HCT116 (cell line): ENCODE measurements around the gene UBE2O. TPM values are rescaled to one million over a fixed set of nuclear protein-coding genes. Genes with fewer than 3 reads are reported as not detected.

Experiments
- ATAC-seq: fragments of 200-7000 bp; cut with Tn5 transposase; 2 replicates; pipeline ENCODE4 v1.9.1; 2020; ENCODE audit warnings: mild to moderate bottlenecking, moderate library complexity
- BruUV-seq: library from RNA; stranded (reverse); fragments of 400-500 nt; replicated peaks from 2 replicates; lab custom pipeline; 2021; lab: Mats Ljungman, UMichigan
- CTCF ChIA-PET: fragments of 300-600 bp; sonication (Branson Sonifier 250); formaldehyde crosslinking; loops from one replicate; lab custom pipeline; 2021; ENCODE audit warnings: antibody characterized with exemption; lab: Charles Lee
- POLR2A ChIA-PET: fragments of 300-600, 350-600 bp; sonication (Branson Sonifier 250); formaldehyde crosslinking; loops from one replicate; lab custom pipeline; 2021; ENCODE audit warnings: antibody characterized with exemption; lab: Charles Lee
- RAD21 ChIA-PET, 2 experiments: fragments of 300-600 bp; sonication (Branson Sonifier 250); formaldehyde crosslinking; loops; one replicate each; lab custom pipeline; 2023; ENCODE audit warnings: low total read pairs in 2 of 2; ENCODE audit not compliant: uncharacterized antibody in 2 of 2, unreplicated experiment in 2 of 2, low non-redundant PET in 1 of 2; lab: Charles Lee
- DNase-seq: peaks from one replicate; pipeline ENCODE4 v3.0.0-alpha.2; 2010; ENCODE audit warnings: low read depth, low spot score
- H2AFZ ChIP-seq: fragments of 200-600 bp; shearing (Covaris generic), sonication (generic); 2 replicates; pipeline ENCODE4 v1.6.1; 2017; ENCODE audit warnings: low read depth, mixed run types, mixed read lengths, antibody characterized with exemption, low read length; ENCODE audit not compliant: poor library complexity, severe bottlenecking
- H3K27ac ChIP-seq: 2 replicates; pipeline ENCODE4 v1.5.1; 2012; ENCODE audit warnings: low read depth, low read length
- H3K27me3 ChIP-seq: fragments of 200-600 bp; sonication (generic); 2 replicates; pipeline ENCODE4 v1.6.1; 2016; ENCODE audit warnings: mixed run types, low read length, mixed read lengths; ENCODE audit not compliant: insufficient read depth
- H3K36me3 ChIP-seq, 2 experiments: fragments of 200-500 bp in 1 of 2; fragments of 200-600 bp in 1 of 2; sonication (Bioruptor generic) in 1 of 2; sonication (generic) in 1 of 2; 2 replicates each; pipeline versions ENCODE4 v1.5.1 to v1.6.1; 2014 to 2016; ENCODE audit warnings: low read length in 2 of 2, inconsistent platforms in 1 of 2, mixed read lengths in 1 of 2, mixed run types in 1 of 2; ENCODE audit not compliant: insufficient read depth in 2 of 2, control insufficient read depth in 1 of 2
- H3K4me1 ChIP-seq, 2 experiments: fragments of 200-600 bp in 1 of 2; sonication (generic) in 1 of 2; 2 replicates each; pipeline versions ENCODE4 v1.5.1 to v1.6.1; 2012 to 2017; ENCODE audit warnings: low read length in 2 of 2, inconsistent platforms in 1 of 2, mild to moderate bottlenecking in 1 of 2, mixed read lengths in 1 of 2, mixed run types in 1 of 2, moderate library complexity in 1 of 2; ENCODE audit not compliant: insufficient read depth in 2 of 2, control insufficient read depth in 1 of 2
- H3K4me2 ChIP-seq: fragments of 200-600 bp; sonication (generic); 2 replicates; pipeline ENCODE4 v1.6.1; 2017; ENCODE audit warnings: mixed run types, low read length, mixed read lengths
- H3K4me3 ChIP-seq, 2 experiments: fragments of 200-600 bp in 1 of 2; sonication (generic) in 1 of 2; replicated peaks in 1 of 2; 2 replicates each; pipeline ENCODE4 v1.5.1; 2011 to 2016; ENCODE audit warnings: low read length in 2 of 2, control low read depth in 1 of 2, low read depth in 1 of 2, mild to moderate bottlenecking in 1 of 2, mixed read lengths in 1 of 2, mixed run types in 1 of 2
- H3K79me2 ChIP-seq: fragments of 200-600 bp; sonication (generic); 2 replicates; pipeline ENCODE4 v1.6.1; 2017; ENCODE audit warnings: mild to moderate bottlenecking, mixed run types, low read length, moderate library complexity, mixed read lengths; ENCODE audit not compliant: insufficient read depth
- H3K9ac ChIP-seq: fragments of 200-600 bp; sonication (generic); 2 replicates; pipeline ENCODE4 v1.6.1; 2016; ENCODE audit warnings: low read length, mixed read lengths
- H3K9me2 ChIP-seq: fragments of 200-600 bp; sonication (generic), shearing (Covaris generic); 2 replicates; pipeline ENCODE4 v1.6.1; 2017; ENCODE audit warnings: mixed run types, mild to moderate bottlenecking, moderate library complexity; ENCODE audit not compliant: insufficient read depth
- H3K9me3 ChIP-seq, 2 experiments: fragments of 200-500 bp in 1 of 2; fragments of 200-600 bp in 1 of 2; sonication (Bioruptor generic) in 1 of 2; sonication (generic) in 1 of 2; 2 replicates each; pipeline ENCODE4 v1.6.1; 2014 to 2017; ENCODE audit warnings: low read length in 2 of 2, mixed read lengths in 2 of 2, inconsistent platforms in 1 of 2, low read depth in 1 of 2, mild to moderate bottlenecking in 1 of 2, mixed run types in 1 of 2, moderate library complexity in 1 of 2; ENCODE audit not compliant: control insufficient read depth in 1 of 2, insufficient read depth in 1 of 2
- H4K20me1 ChIP-seq: fragments of 200-600 bp; sonication (generic), shearing (Covaris generic); 2 replicates; pipeline ENCODE4 v1.6.1; 2017; ENCODE audit warnings: mixed run types, mild to moderate bottlenecking, moderate library complexity; ENCODE audit not compliant: insufficient read depth
- CTCF ChIP-seq, 3 experiments: fragments of 200-600 bp in 1 of 3; sonication (generic) in 1 of 3; IDR thresholded peaks in 2 of 3; conservative IDR thresholded peaks in 1 of 3; 2 replicates each; pipeline ENCODE4 v1.5.1; 2012 to 2017; ENCODE audit warnings: low read depth in 2 of 3, low read length in 2 of 3, antibody characterized with exemption in 1 of 3, borderline replicate concordance in 1 of 3, control low read depth in 1 of 3, mild to moderate bottlenecking in 1 of 3, mixed read lengths in 1 of 3, mixed run types in 1 of 3, moderate library complexity in 1 of 3; ENCODE audit not compliant: insufficient read depth in 1 of 3
- EGR1 ChIP-seq: IDR thresholded peaks from 2 replicates; pipeline ENCODE4 v1.6.1; 2012; ENCODE audit warnings: low read depth
- JUND ChIP-seq: IDR thresholded peaks from 2 replicates; pipeline ENCODE4 v1.6.1; 2012
- RAD21 ChIP-seq: IDR thresholded peaks from 2 replicates; pipeline ENCODE4 v1.6.1; 2012; ENCODE audit warnings: low read depth, mild to moderate bottlenecking
- ZNF274 ChIP-seq: fragments of 200-500 bp; sonication (Bioruptor generic); IDR thresholded peaks from 2 replicates; pipeline ENCODE4 v1.6.1; 2014; ENCODE audit warnings: mild to moderate bottlenecking, low read depth, low read length, inconsistent platforms
- intact Hi-C: fragments of 100-400 bp; cut with micrococcal nuclease; formaldehyde crosslinking; loops from 2 replicates; pipeline ENCODE4 v1.10.0; 2022
- total RNA-seq: library from RNA; stranded (reverse); gene quantifications from one replicate; pipeline ENCODE4 v1.2.1, GENCODE V29; 2021; ENCODE audit not compliant: unreplicated experiment

Gene UBE2O
- total RNA-seq, 1 experiment from 2014 or later: 59.1 TPM

- RAD21 ChIA-PET: no interaction called here
- POLR2A ChIA-PET: no interaction called here
These were observed 15.7 kb upstream of the UBE2O start for GRCh38 chr17:76468634-76469010.

More at GRCh38 chr17:76468634-76469010, 15.7 kb upstream of the UBE2O start:
- no peak overlapping the region for H2AFZ ChIP-seq
- intact Hi-C loops: no loop called here
- no peak for DNase-seq
- peaks cover 12 to 15% of the 10 kb centered on the region in 2 experiments; a peak in 3 of 4 replicates for H3K36me3 ChIP-seq
- no peaks in the 10 kb centered on the region for H3K79me2 ChIP-seq
- H3K27me3 ChIP-seq: no peaks in the 10 kb centered on the region
- H3K9ac ChIP-seq: no peak overlapping the region
- H4K20me1 ChIP-seq: no peaks in the 10 kb centered on the region
- H3K27ac ChIP-seq: no peak overlapping the region
- no peaks in the 10 kb centered on the region for H3K9me3 ChIP-seq
- no peak overlapping the region for H3K4me2 ChIP-seq
- H3K4me1 ChIP-seq: peaks cover 0 to 10% of the 10 kb centered on the region in 2 experiments; a peak in 2 of 4 replicates
- TF ChIP-seq CTCF (IDR thresholded peaks at IDR 0.05 in 2 of 3, conservative IDR thresholded peaks at IDR 0.05 in 1 of 3; ENCODE audit: borderline replicate concordance in 1 of 3, insufficient read depth in 1 of 3, low read depth in 2 of 3, low read length in 2 of 3) (no peak), JUND (no peak), EGR1 (no peak), ZNF274 (no peak), RAD21 (no peak)
- no peaks in the 10 kb centered on the region for H3K9me2 ChIP-seq
- CTCF ChIA-PET: no interaction called here
- no TSS peak for BruUV-seq
- H3K4me3 ChIP-seq: no peak overlapping the region
- ATAC-seq: no peak
